ENCODE measurements around the gene PLXNA1.

The PLXNA1 gene

DNA sequence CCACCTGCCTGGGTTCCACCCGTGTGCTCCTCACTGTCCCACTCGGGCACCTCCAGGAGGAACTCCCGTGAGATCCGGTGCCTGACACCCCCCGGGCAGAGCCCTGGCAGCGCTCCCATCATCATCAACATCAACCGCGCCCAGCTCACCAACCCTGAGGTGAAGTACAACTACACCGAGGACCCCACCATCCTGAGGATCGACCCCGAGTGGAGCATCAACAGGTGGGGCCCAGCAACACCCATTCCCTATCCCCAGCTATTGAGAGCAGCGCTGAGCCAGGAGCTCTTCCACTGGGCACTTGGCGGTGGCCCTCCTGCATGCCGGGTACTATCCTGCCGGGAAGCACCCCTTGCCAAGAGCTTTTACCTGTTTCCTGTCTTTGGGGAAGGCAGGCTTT lies 33.5 kb downstream of the PLXNA1 start:
- DNase-seq (ENCODE audit: low read depth) = no peak
- TF ChIP-seq, protein P1, sequence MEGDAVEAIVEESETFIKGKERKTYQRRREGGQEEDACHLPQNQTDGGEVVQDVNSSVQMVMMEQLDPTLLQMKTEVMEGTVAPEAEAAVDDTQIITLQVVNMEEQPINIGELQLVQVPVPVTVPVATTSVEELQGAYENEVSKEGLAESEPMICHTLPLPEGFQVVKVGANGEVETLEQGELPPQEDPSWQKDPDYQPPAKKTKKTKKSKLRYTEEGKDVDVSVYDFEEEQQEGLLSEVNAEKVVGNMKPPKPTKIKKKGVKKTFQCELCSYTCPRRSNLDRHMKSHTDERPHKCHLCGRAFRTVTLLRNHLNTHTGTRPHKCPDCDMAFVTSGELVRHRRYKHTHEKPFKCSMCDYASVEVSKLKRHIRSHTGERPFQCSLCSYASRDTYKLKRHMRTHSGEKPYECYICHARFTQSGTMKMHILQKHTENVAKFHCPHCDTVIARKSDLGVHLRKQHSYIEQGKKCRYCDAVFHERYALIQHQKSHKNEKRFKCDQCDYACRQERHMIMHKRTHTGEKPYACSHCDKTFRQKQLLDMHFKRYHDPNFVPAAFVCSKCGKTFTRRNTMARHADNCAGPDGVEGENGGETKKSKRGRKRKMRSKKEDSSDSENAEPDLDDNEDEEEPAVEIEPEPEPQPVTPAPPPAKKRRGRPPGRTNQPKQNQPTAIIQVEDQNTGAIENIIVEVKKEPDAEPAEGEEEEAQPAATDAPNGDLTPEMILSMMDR (IDR thresholded peaks at IDR 0.05; ENCODE audit: low read length, missing control alignments) = no peak
- no peak overlapping the region for H3K4me3 ChIP-seq (replicated peaks; ENCODE audit: low read depth, low read length)

DNA sequence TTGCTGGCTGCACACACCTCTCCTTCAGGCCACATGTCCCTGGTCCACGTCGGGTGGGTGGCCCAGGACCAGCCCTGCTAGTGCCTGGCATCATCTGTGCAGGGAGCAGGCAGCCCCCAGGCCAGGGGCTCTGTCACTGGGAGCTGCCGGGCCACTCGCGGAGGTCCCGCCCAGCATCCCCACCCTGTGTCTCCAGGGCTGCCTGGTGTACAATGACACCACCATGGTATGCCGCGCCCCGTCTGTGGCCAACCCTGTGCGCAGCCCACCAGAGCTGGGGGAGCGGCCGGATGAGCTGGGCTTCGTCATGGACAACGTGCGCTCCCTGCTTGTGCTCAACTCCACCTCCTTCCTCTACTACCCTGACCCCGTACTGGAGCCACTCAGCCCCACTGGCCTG lies 34.3 kb downstream of the PLXNA1 start:
- TF ChIP-seq, protein P1 (IDR thresholded peaks at IDR 0.05; ENCODE audit: low read length, missing control alignments) = no peak
- DNase-seq (ENCODE audit: low read depth) = no peak
- H3K4me3 ChIP-seq (replicated peaks; ENCODE audit: low read depth, low read length) = no peak overlapping the region

DNA sequence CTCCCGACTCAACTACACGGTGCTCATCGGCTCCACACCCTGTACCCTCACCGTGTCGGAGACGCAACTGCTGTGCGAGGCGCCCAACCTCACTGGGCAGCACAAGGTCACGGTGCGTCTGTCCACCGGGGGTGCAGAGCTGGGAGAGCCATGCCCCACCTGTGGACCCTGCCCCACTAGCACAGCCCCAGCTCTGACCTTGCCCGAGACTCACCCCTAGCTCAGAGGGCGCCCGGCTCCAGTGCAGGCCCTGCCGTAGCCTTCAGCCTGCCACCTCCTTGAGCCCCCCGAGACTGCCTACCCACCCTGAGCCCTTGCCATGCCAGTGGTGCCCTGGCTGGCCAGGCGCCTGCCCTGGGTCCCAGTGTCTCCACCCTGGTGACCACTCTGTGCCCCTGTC lies 34.9 kb downstream of the PLXNA1 start:
- TF ChIP-seq, protein P1 (IDR thresholded peaks at IDR 0.05; ENCODE audit: low read length, missing control alignments) = no peak
- no peak overlapping the region for H3K4me3 ChIP-seq (replicated peaks; ENCODE audit: low read depth, low read length)
- DNase-seq (ENCODE audit: low read depth) = no peak

DNA sequence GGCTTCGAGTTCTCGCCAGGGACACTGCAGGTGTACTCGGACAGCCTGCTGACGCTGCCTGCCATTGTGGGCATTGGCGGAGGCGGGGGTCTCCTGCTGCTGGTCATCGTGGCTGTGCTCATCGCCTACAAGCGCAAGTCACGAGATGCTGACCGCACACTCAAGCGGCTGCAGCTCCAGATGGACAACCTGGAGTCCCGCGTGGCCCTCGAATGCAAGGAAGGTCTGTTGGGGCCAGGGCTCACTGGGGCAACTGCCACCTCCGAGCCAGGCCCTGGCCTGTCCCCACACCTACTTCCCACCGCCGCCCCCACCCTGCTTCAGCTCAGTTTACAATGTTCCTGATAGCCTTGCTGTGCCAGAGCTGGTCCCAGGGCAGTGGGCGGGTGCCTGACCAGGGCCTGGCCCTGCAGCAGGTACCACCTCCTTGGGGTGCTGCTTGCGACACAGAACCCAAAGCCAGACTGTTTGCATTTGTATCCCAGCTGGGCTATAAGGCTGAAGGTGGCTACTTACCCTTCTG lies 35.5 kb downstream of the PLXNA1 start:
- no peak for DNase-seq (ENCODE audit: low read depth)
- no peak overlapping the region for H3K4me3 ChIP-seq (replicated peaks; ENCODE audit: low read depth, low read length)
- TF ChIP-seq, protein P1 (IDR thresholded peaks at IDR 0.05; ENCODE audit: low read length, missing control alignments) = no peak

DNA sequence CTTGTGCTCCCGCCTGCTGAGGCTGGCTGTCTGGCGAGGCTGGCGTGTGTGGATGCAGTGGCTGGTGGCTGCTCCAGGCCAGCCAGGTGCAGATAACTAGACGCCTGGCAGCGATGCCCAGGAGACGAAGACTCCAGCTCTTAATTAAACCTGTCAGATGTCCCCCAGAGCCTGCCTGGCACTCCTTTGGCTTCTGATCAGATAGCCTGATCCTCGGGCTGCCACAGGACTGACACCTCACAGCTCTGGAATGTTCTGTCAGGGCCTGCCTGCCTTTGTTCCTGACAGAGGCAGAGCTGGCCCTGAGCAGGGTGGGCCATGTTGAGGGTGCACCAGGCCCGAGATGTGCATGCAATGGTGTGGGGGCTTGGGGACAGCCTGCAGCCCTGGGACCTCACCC lies 36.5 kb downstream of the PLXNA1 start:
- no peak overlapping the region for H3K4me3 ChIP-seq (replicated peaks; ENCODE audit: low read depth, low read length)
- TF ChIP-seq, protein P1 (IDR thresholded peaks at IDR 0.05; ENCODE audit: low read length, missing control alignments) = no peak
- DNase-seq (ENCODE audit: low read depth) = peak; percentile 40

DNA sequence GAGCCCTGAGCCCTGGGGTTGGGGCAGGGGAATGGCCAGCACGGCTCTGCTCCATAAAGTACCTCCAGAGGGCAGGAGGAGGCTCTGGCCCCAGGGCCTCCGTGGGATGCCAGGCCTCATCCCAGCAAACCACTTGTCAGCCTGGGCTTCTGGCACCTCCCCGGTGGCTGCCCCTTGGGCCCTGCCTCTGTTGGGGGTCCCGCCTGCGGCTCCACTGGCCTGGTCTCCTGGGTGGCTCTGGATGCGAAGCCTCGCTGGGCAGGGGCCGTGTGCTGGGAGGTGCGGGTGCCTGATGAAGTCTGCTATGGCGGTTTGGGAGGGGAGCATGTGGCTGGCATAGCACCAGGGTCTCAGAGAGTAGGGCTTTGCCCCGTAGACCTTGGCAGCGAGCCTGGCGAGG lies 37.6 kb downstream of the PLXNA1 start:
- TF ChIP-seq, protein P1 (IDR thresholded peaks at IDR 0.05; ENCODE audit: low read length, missing control alignments) = no peak
- DNase-seq (ENCODE audit: low read depth) = no peak
- H3K4me3 ChIP-seq (replicated peaks; ENCODE audit: low read depth, low read length) = no peak overlapping the region

DNA sequence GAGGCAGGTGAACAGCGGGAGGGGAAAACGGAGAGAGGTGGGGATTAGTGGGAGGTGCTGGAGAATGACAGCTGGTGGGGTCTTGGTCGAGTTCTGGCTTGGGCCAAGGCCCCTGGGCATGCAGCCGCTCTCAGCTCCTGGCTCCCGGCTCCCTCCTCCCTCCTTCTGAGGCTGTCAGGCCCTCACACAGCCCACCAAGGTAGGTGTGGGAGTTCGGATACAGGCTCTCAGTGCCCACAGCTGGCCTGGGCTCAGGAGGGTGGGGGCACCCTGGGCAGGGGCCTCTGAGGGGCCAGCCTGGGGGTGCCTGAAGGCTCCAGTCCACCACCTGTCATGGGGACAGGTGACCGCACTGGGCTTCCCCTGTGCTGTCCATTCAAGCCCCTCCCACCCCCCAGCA lies 39.9 kb downstream of the PLXNA1 start:
- no peak overlapping the region for H3K4me3 ChIP-seq (replicated peaks; ENCODE audit: low read depth, low read length)
- no peak for DNase-seq (ENCODE audit: low read depth)
- TF ChIP-seq, protein P1 (IDR thresholded peaks at IDR 0.05; ENCODE audit: low read length, missing control alignments) = no peak

Measured in fibroblast of pulmonary artery (primary cell).